AG09319 (cell line): ENCODE data around the gene MED31.

Experiments used
- DNase-seq: peaks from one replicate; pipeline ENCODE4 v3.0.0-alpha.2; 2010; ENCODE audit warnings: low read depth; ENCODE audit errors: extremely low read depth
- CTCF ChIP-seq: IDR thresholded peaks from 2 replicates; pipeline ENCODE4 v1.5.1; 2011; ENCODE audit warnings: low read depth, mild to moderate bottlenecking, inconsistent platforms, low read length, moderate library complexity

The MED31 gene

DNA sequence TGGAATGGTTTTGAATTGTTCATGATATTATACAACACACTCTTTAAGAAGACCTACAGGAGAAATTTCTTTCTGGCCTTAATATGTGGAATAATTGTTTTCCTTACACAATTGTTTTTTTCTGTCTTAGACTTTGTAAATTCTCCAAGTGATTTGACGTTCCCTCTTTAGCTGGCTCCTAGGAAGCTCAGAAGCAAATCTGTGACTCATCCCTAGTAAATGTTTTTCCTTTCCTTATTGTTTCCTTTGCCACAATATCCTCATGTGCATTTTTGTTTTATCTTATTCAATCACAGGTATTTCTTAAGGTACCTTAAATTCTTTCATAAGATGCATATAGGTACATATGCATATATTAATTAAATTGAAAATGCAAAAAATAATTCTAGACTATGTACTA is 24.4 kb downstream of the MED31 start:
- no peak for DNase-seq
- no peak for TF ChIP-seq CTCF

- no peak for TF ChIP-seq CTCF
Measured at GRCh38 chr17:6626616-6627015, 24.8 kb downstream of the MED31 start.

GRCh38 chr17:6623941-6624340 is 27.5 kb downstream of the MED31 start:
- no peak for TF ChIP-seq CTCF
- no peak for DNase-seq

More at GRCh38 chr17:6626616-6627015, 24.8 kb downstream of the MED31 start:
- no peak for DNase-seq

- no peak for TF ChIP-seq CTCF
- no peak for DNase-seq
Measured at GRCh38 chr17:6611231-6611630, 40.2 kb downstream of the MED31 start.

DNA sequence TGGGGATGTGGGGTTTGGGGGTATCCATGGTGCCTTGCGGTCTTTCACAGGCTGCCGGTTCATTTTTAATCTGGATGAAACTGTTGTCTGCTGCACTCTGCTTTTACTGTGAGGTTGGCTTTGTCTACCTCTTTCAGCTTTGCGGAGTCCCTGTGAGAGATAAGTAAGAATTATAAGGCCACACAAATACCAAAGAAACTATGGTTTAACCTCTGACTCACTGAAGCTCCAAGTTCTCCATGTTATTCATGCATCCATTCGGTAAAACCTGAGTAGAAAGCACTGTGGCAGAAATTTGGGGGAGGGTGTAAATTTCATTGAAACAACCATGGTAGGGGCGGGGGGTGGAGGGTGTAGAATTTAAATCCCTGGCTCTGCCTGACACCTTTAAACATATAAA is 41.4 kb downstream of the MED31 start:
- TF ChIP-seq CTCF, result no peak
- no peak for DNase-seq

DNA sequence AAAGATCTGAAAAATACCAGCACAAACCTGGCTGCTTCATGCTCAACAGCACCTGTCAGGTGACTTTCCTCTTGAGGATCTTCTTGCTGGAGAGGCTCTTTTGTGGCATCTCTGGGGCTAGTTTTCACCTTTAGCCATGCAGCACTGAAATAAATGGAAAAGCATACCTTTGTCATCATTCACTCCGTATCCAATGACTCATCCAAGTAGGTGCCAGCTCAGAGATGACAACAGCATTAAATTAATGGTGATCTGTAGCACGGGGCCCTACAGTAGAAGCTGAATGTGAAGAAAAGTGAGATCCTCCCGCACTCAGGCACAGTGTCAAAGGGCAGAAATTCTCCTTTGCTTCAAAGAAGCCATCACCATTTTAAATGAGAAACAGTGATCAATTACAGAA is 43.1 kb downstream of the MED31 start:
- TF ChIP-seq CTCF, result no peak
- no peak for DNase-seq

DNA sequence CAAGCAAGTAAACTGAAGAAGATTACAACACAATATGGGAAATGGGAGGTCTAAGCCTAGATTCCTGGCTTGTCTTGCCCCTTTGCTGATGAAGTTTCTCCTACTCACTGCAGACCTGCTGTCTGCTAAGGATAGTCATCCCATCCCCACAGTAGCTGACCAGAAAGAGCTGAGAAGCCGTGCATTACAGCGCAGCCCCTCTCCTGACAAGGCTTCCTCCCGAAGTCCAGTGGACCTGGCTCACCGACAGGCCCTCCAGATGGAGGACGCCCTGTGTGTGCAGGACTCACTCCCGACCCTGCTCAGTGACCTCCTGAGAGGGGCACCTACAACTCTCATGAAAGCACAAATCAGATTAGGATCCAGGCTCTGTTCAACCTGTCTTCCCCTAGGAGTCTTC is 46.3 kb downstream of the MED31 start:
- no peak for DNase-seq
- TF ChIP-seq CTCF, result no peak
